ENCODE data around the gene GSTM2. TPM values are rescaled to one million over a fixed set of nuclear protein-coding genes. Genes with fewer than 3 reads are reported as not detected.
"Not testable (repeated sequence)": the region's sequence is repeated elsewhere in the genome, so short reads cannot be mapped to it uniquely, and the experiment has no call there.

GSTM2 gene
- total RNA-seq, 1 experiment from 2014 or later: 47.3 TPM

DNA sequence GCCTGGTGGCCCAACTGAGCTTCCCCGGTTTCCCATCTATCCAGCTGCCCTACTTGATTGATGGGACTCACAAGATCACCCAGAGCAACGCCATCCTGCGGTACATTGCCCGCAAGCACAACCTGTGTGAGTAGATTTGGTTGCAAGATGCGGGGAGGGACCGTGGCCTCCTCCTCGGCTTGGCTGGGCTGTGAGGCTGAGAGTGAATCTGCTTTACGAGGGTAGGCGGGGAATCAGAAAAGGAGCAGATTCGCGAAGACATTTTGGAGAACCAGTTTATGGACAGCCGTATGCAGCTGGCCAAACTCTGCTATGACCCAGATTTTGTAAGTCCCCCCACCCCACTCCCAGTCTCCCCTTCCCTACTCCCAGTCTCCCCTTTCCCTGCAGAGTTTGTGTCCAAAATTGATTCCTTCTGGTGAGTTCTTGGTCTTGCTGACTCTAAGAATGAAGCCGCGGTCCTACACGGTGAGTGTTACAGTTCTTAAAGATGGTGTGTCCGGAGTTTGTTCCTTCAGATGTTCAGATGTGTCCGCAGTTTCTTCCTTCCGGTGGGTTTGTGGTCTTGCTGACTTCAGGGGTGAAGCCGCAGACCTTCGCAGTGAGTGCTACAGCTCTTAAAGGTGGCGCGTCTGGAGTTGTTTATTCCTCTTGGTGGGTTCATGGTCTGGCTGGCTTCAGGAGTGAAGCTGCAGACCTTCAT, 1.5 kb downstream of the GSTM2 start:
- ChIA-PET POLR2A (ENCODE audit: low non-redundant PET) (no interaction called here), CTCF (no interaction called here)
- peak; percentile 0 for DNase-seq (ENCODE audit: low spot score)
- Histone ChIP-seq H3K36me3 (ENCODE audit: insufficient read depth, low read length, poor library complexity, severe bottlenecking) (no peaks in the 10 kb centered on the region), H3K4me3 (ENCODE audit: low read depth, low read length, poor library complexity, severe bottlenecking) (no peak overlapping the region), H3K27ac (ENCODE audit: low read depth, low read length, poor library complexity, severe bottlenecking) (no peak overlapping the region), H3K4me1 (ENCODE audit: insufficient read depth, low read length, poor library complexity, severe bottlenecking) (peaks cover 12% of the 10 kb centered on the region), H3K27me3 (replicated peaks; ENCODE audit: insufficient read depth, low read depth, low read length, poor library complexity) (no peaks in the 10 kb centered on the region), H3K9me3 (ENCODE audit: low read depth, low read length, poor library complexity, severe bottlenecking) (no peaks in the 10 kb centered on the region)
- intact Hi-C loops (cut with micrococcal nuclease; ENCODE audit: unreplicated experiment): no loop called here
- no peak for TF ChIP-seq CTCF (conservative IDR thresholded peaks at IDR 0.05; ENCODE audit: low read depth, low read length)
- TF ChIP-seq EZH2 (IDR thresholded peaks at IDR 0.05; ENCODE audit: borderline replicate concordance, low read depth, low read length, poor library complexity, severe bottlenecking): no peak
- BruUV-seq (replicated peaks): no TSS peak

- H3K4me3 ChIP-seq (ENCODE audit: low read depth, low read length, poor library complexity, severe bottlenecking); DNase-seq (ENCODE audit: low spot score); intact Hi-C loops (cut with micrococcal nuclease; ENCODE audit: unreplicated experiment); H3K36me3 ChIP-seq (ENCODE audit: insufficient read depth, low read length, poor library complexity, severe bottlenecking); H3K9me3 ChIP-seq (ENCODE audit: low read depth, low read length, poor library complexity, severe bottlenecking); BruUV-seq (replicated peaks); H3K27ac ChIP-seq (ENCODE audit: low read depth, low read length, poor library complexity, severe bottlenecking); POLR2A ChIA-PET (ENCODE audit: low non-redundant PET); CTCF ChIA-PET; H3K27me3 ChIP-seq (replicated peaks; ENCODE audit: insufficient read depth, low read depth, low read length, poor library complexity): not testable (repeated sequence)
- peaks cover 12% of the 10 kb centered on the region for H3K4me1 ChIP-seq (ENCODE audit: insufficient read depth, low read length, poor library complexity, severe bottlenecking)
These were observed 2.1 kb downstream of the GSTM2 start for GRCh38 chr1:109669949-109670302.

GRCh38 chr1:109671067-109671466, 3.2 kb downstream of the GSTM2 start:
- BruUV-seq (replicated peaks): no TSS peak
- TF ChIP-seq CTCF (conservative IDR thresholded peaks at IDR 0.05; ENCODE audit: low read depth, low read length) (no peak), EZH2 (IDR thresholded peaks at IDR 0.05; ENCODE audit: borderline replicate concordance, low read depth, low read length, poor library complexity, severe bottlenecking) (no peak)
- intact Hi-C loops (cut with micrococcal nuclease; ENCODE audit: unreplicated experiment): no loop called here
- ChIA-PET CTCF (no interaction called here), POLR2A (ENCODE audit: low non-redundant PET) (no interaction called here)
- H3K27ac ChIP-seq (ENCODE audit: low read depth, low read length, poor library complexity, severe bottlenecking): no peak overlapping the region
- no peak overlapping the region for H3K4me3 ChIP-seq (ENCODE audit: low read depth, low read length, poor library complexity, severe bottlenecking)
- no peaks in the 10 kb centered on the region for H3K27me3 ChIP-seq (replicated peaks; ENCODE audit: insufficient read depth, low read depth, low read length, poor library complexity)
- no peak for DNase-seq (ENCODE audit: low spot score)
- no peaks in the 10 kb centered on the region for H3K9me3 ChIP-seq (ENCODE audit: low read depth, low read length, poor library complexity, severe bottlenecking)
- peaks cover 12% of the 10 kb centered on the region for H3K4me1 ChIP-seq (ENCODE audit: insufficient read depth, low read length, poor library complexity, severe bottlenecking)
- H3K36me3 ChIP-seq (ENCODE audit: insufficient read depth, low read length, poor library complexity, severe bottlenecking): no peaks in the 10 kb centered on the region

DNA sequence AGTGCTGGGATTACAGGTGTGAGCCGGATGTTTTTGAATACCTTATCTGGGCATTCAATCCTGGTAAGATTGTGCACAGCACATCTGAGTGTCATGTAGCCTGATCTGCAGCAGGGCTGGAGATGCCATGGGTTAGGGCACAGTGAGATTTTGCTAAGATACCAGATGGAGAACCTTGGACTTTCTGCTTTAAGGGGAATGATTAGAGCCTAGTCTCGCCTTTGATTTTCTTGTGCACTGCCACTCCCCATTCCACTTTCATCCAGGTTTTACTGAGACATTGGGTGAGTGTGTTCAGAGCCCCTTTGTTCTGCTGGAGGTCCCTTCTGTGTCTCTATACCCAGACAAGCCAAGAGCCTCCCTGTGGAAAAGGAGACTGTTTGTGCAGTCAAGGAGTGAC, 6.0 kb downstream of the GSTM2 start:
- H3K9me3 ChIP-seq (ENCODE audit: low read depth, low read length, poor library complexity, severe bottlenecking); H3K36me3 ChIP-seq (ENCODE audit: insufficient read depth, low read length, poor library complexity, severe bottlenecking); intact Hi-C loops (cut with micrococcal nuclease; ENCODE audit: unreplicated experiment); H3K4me1 ChIP-seq (ENCODE audit: insufficient read depth, low read length, poor library complexity, severe bottlenecking); POLR2A ChIA-PET (ENCODE audit: low non-redundant PET); H3K27me3 ChIP-seq (replicated peaks; ENCODE audit: insufficient read depth, low read depth, low read length, poor library complexity); H3K4me3 ChIP-seq (ENCODE audit: low read depth, low read length, poor library complexity, severe bottlenecking); H3K27ac ChIP-seq (ENCODE audit: low read depth, low read length, poor library complexity, severe bottlenecking); CTCF ChIA-PET; BruUV-seq (replicated peaks); DNase-seq (ENCODE audit: low spot score): not testable (repeated sequence)

DNA sequence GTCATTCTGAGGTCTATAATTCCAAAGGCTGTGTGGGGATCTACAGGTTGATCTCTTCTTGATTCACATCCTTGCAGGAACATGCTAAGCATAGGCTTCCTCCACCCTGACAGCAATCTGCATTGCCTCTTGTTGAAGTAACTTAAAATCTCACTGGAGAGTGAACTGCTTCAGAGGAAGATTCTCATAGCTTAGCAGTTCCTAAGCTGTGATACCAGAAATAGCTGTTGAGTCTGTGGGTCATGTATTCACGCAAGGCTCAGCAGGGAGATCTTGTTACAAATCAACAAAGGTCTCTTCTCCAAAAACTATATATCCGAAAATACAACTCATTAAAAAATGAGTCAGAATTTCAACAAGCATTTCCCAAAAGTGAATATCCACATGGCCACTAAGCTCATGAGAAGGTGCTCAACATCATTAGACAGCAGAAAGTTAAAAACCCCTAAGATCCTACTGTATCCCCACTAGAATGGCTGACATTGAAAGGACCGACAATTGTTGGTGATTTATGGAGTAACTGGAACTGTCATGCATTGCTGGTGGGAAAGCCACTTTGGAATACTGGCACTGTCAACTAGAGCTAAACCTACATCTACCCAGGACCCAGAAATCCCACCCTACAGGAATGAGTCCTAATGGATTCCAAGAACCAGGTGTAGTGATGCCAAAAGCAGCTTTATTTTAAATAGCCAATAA, 9.0 kb downstream of the GSTM2 start:
- DNase-seq (ENCODE audit: low spot score); H3K9me3 ChIP-seq (ENCODE audit: low read depth, low read length, poor library complexity, severe bottlenecking); CTCF ChIA-PET; H3K36me3 ChIP-seq (ENCODE audit: insufficient read depth, low read length, poor library complexity, severe bottlenecking); BruUV-seq (replicated peaks); POLR2A ChIA-PET (ENCODE audit: low non-redundant PET); H3K4me3 ChIP-seq (ENCODE audit: low read depth, low read length, poor library complexity, severe bottlenecking); H3K4me1 ChIP-seq (ENCODE audit: insufficient read depth, low read length, poor library complexity, severe bottlenecking); H3K27me3 ChIP-seq (replicated peaks; ENCODE audit: insufficient read depth, low read depth, low read length, poor library complexity); intact Hi-C loops (cut with micrococcal nuclease; ENCODE audit: unreplicated experiment); H3K27ac ChIP-seq (ENCODE audit: low read depth, low read length, poor library complexity, severe bottlenecking): not testable (repeated sequence)
